Transverse colon (tissue), 4 donors: ENCODE results near the gene HEBP2. TPM values are rescaled to one million over a fixed set of nuclear protein-coding genes. Genes with fewer than 3 reads are reported as not detected.

Experiments used
- DNase-seq: peaks from one replicate; pipeline ENCODE4 v3.0.0-alpha.2; 2019
- H3K27ac ChIP-seq, 4 donors: fragments of 200-600 bp; sonication (generic); 2 replicates each; pipeline ENCODE4 v1.5.1; 2016 to 2018; ENCODE audit warnings: inconsistent platforms in 4 of 4
- H3K27me3 ChIP-seq: fragments of 200-600 bp; sonication (generic); 2 replicates; pipeline ENCODE4 v1.5.1; 2017; ENCODE audit warnings: inconsistent platforms
- H3K36me3 ChIP-seq, 4 donors: fragments of 200-600 bp; sonication (generic); 2 replicates each; pipeline ENCODE4 v1.5.1; 2017 to 2019; ENCODE audit warnings: inconsistent platforms in 4 of 4
- H3K4me1 ChIP-seq, 4 donors: fragments of 200-600 bp; sonication (generic); 2 replicates each; pipeline ENCODE4 v1.5.1; 2017 to 2020; ENCODE audit warnings: inconsistent platforms in 4 of 4
- H3K4me3 ChIP-seq, 4 donors: fragments of 200-600 bp; sonication (generic); 1 replicate in 1 of 4; 2 replicates in 3 of 4; pipeline versions ENCODE4 v1.5.1 to v1.6.1; 2017 to 2019; ENCODE audit warnings: inconsistent platforms in 4 of 4
- H3K9me3 ChIP-seq, 2 donors: fragments of 200-600 bp; sonication (generic); 2 replicates each; pipeline ENCODE4 v1.5.1; 2017 to 2019; ENCODE audit warnings: inconsistent platforms in 2 of 2
- EP300 ChIP-seq: sonication (generic); formaldehyde crosslinking; IDR thresholded peaks from one replicate; pipeline ENCODE4 v1.6.1; 2017; ENCODE audit warnings: antibody characterized with exemption, low read depth
- POLR2A ChIP-seq: fragments of 450-650 bp; IDR thresholded peaks from one replicate; pipeline ENCODE4 v1.6.1; 2016; ENCODE audit warnings: antibody characterized with exemption, mild to moderate bottlenecking, moderate library complexity
- POLR2AphosphoS5 ChIP-seq, 3 donors: sonication (generic); formaldehyde crosslinking; IDR thresholded peaks; one replicate each; pipeline ENCODE4 v1.6.1; 2016; ENCODE audit warnings: antibody characterized with exemption in 3 of 3
- WGBS, 2 donors: methylation state at CpG; one replicate each; pipeline ENCODE4 v1.1.5; 2018; ENCODE audit warnings: low coverage in 1 of 2; 5-methylcytosine and 5-hydroxymethylcytosine counted together
- in situ Hi-C, 4 donors: fragments of 200-750 bp; cut with MboI; loops; one replicate each; pipeline versions ENCODE4 v1.15.0 to v1.15.1; 2017; ENCODE audit warnings: low sequenced_read_pairs in 3 of 4, low pct_ligation_motif_present in 1 of 4, low pct_unique_long_range_greater_than_20kb in 1 of 4
- intact Hi-C: fragments of 100-400 bp; cut with DNase I; formaldehyde crosslinking; loops from one replicate; pipeline ENCODE4 v1.15.1; 2023; ENCODE audit warnings: low total_unique reads
- total RNA-seq, 4 donors: library from RNA; depleted of rRNA; stranded (reverse); fragments of >200 nt; gene quantifications; one replicate each; pipeline ENCODE4 v1.1.0, GENCODE V29; 2016
- TF ChIP-seq, protein P1 (sequence below), 5 experiments: fragments of 200-600 bp in 3 of 5; fragments of 450-650 bp in 2 of 5; sonication (generic) in 3 of 5; IDR thresholded peaks; 1 replicate in 2 of 5; 2 replicates in 3 of 5; pipeline ENCODE4 v1.5.1; 2016 to 2017; ENCODE audit warnings: antibody characterized with exemption in 5 of 5, inconsistent platforms in 3 of 5, mild to moderate bottlenecking in 2 of 5, moderate library complexity in 1 of 5

HEBP2 gene
- total RNA-seq, 4 donors from 2014 or later: 33.3 to 77.8 (median 73.4) TPM

DNA sequence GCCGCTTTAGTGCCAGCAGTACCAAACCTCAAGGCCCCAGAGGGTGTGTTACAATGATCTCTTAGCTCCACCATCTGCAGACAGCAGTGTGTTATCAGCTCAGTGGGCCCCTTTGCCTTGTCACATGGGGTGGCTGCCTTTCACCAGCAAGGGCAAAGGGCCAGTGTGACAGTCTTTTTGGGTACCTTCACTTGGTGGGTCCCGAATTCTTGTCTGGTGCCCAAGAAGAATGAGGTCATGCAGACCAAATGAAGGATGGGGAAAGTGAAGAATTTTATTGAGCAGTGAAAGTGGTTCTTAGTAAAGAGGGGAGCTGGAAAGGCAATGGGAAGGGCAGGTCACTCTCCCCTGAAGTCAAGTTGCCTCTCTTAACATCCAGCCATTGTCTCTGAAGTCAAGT lies 29.2 kb upstream of the HEBP2 start:
- Histone ChIP-seq H3K27ac (no peak overlapping the region), H3K4me1 (no peaks in the 10 kb centered on the region), H3K4me3 (no peak overlapping the region), H3K36me3 (no peaks in the 10 kb centered on the region), H3K9me3 (no peaks in the 10 kb centered on the region), H3K27me3 (no peaks in the 10 kb centered on the region)
- TF ChIP-seq EP300 (no peak), POLR2AphosphoS5 (IDR thresholded peaks at IDR 0.05) (no peak), POLR2A (no peak)
- TF ChIP-seq, protein P1, sequence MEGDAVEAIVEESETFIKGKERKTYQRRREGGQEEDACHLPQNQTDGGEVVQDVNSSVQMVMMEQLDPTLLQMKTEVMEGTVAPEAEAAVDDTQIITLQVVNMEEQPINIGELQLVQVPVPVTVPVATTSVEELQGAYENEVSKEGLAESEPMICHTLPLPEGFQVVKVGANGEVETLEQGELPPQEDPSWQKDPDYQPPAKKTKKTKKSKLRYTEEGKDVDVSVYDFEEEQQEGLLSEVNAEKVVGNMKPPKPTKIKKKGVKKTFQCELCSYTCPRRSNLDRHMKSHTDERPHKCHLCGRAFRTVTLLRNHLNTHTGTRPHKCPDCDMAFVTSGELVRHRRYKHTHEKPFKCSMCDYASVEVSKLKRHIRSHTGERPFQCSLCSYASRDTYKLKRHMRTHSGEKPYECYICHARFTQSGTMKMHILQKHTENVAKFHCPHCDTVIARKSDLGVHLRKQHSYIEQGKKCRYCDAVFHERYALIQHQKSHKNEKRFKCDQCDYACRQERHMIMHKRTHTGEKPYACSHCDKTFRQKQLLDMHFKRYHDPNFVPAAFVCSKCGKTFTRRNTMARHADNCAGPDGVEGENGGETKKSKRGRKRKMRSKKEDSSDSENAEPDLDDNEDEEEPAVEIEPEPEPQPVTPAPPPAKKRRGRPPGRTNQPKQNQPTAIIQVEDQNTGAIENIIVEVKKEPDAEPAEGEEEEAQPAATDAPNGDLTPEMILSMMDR (IDR thresholded peaks at IDR 0.05): no peak
- in situ Hi-C loops (no loop called here), intact Hi-C loops (no loop called here)
- no peak for DNase-seq
- 94% methylated on average over 2 of the region's 2 CpGs; no CpG with 5 or more reads in 1 of the 2 donors for WGBS, 2 donors

DNA sequence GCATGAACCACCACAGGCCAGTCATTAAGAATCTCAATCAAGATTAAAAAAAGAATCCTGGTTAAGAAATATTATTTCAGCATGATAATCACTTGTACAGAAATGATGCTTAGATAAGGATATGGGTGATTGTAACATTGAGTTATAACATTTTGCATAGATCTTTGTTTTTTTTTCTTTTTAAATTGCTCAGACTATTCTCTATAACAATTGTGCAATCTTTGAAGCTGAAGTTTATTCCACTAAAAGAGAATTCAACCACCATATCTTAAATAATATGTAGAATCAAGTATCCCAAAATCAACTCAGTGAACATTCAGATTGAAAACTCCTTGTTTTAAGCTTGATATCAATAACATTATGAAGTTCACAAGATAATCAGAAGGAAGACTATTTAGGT lies 27.0 kb upstream of the HEBP2 start:
- Histone ChIP-seq H3K9me3 (no peaks in the 10 kb centered on the region), H3K27me3 (no peaks in the 10 kb centered on the region), H3K36me3 (no peaks in the 10 kb centered on the region), H3K4me1 (no peaks in the 10 kb centered on the region), H3K27ac (no peak overlapping the region), H3K4me3 (no peak overlapping the region)
- intact Hi-C loops (no loop called here), in situ Hi-C loops (no loop called here)
- TF ChIP-seq, protein P1 (IDR thresholded peaks at IDR 0.05): no peak
- TF ChIP-seq POLR2A (no peak), EP300 (no peak), POLR2AphosphoS5 (IDR thresholded peaks at IDR 0.05) (no peak)
- DNase-seq: no peak

DNA sequence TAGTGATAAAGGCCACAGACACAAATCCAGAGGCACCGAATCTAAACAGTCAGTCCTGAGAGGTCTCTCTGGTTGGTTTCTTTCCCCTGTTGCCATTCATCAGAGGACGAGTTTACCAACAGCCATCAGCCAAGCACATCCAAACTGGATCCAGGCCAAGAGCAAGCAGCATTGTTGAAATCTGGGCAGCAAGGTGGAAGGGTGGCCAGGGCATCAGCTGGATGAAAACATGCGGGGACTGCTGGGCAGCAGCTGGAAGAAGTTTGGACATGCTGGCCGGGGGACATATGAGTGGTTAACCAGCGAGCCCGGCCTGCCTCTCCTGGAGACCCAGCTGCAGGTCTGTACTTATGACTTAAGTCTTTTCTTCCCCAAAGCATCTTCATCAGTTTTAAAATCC lies 26.2 kb upstream of the HEBP2 start, which contains the start of gene SMIM28:
Gene SMIM28, plus strand, starts transcription at position 62 of the 400 bp plus-strand sequence. Its CDS starts 168 bp downstream, at position 230.
- Histone ChIP-seq H3K4me3 (no peak within 1 kb of the TSS), H3K27me3 (no peaks in the 10 kb centered on the region), H3K9me3 (no peaks in the 10 kb centered on the region), H3K36me3 (no peaks in the 10 kb centered on the region), H3K4me1 (no peaks in the 10 kb centered on the region), H3K27ac (no peak within 1 kb of the TSS)
- TF ChIP-seq POLR2A: no peak
- TF ChIP-seq, protein P1 (IDR thresholded peaks at IDR 0.05): no peak
- TF ChIP-seq EP300: no peak
- no peak for TF ChIP-seq POLR2AphosphoS5 (IDR thresholded peaks at IDR 0.05)
- in situ Hi-C loops (no loop called here), intact Hi-C loops (no loop called here)
- 70% methylated on average over 6 of the region's 6 CpGs; no CpG with 5 or more reads in 1 of the 2 donors for WGBS, 2 donors
- no peak for DNase-seq

DNA sequence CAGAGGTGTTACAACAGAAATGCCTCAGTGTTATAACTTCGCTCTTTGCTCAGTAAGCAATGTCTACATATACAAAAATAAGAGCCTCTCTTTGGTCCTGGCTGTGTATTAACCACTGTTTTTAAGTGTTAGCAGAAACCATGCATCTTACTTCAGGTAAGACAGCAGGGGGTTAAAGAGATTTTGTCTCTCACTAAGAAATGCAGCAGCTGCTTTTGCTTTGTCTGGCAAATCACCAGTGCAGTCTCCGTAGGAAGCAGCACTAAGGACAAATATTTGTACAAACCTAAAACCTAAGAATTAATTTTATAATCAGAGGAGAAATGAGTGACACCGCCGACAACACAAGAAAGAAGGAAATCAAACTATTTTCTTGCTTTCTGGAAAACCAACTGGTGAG lies 25.6 kb upstream of the HEBP2 start:
- 69 to 76% methylated on average over 4 of the region's 4 CpGs for WGBS, 2 donors
- Histone ChIP-seq H3K27me3 (no peaks in the 10 kb centered on the region), H3K27ac (no peak overlapping the region), H3K36me3 (no peaks in the 10 kb centered on the region), H3K4me3 (no peak overlapping the region), H3K4me1 (no peaks in the 10 kb centered on the region), H3K9me3 (no peaks in the 10 kb centered on the region)
- intact Hi-C loops: no loop called here
- TF ChIP-seq, protein P1 (IDR thresholded peaks at IDR 0.05): no peak
- no peak for TF ChIP-seq POLR2AphosphoS5 (IDR thresholded peaks at IDR 0.05)
- TF ChIP-seq POLR2A: no peak
- TF ChIP-seq EP300: no peak
- in situ Hi-C loops: no loop called here
- no peak for DNase-seq
